K562 (cell line): Measurements from ENCODE around the gene APBA2. TPM values are rescaled to one million over a fixed set of nuclear protein-coding genes. Genes with fewer than 3 reads are reported as not detected.
A peak's percentile ranks its signal among the peaks of the same experiment; 100 is the strongest.

Source experiments
- ATAC-seq: fragments of 200-7000 bp; cut with Tn5 transposase; 3 replicates; pipeline ENCODE4 v1.9.1; 2020; ENCODE audit warnings: moderate library complexity
- BruUV-seq: library from RNA; stranded (reverse); fragments of 400-500 nt; replicated peaks from 2 replicates; lab custom pipeline; 2021; lab: Mats Ljungman, UMichigan
- CTCF ChIA-PET: fragments of 300-600 bp; formaldehyde crosslinking; extraction: SDS; loops from one replicate; lab custom pipeline; 2021; ENCODE audit warnings: low intra/inter-chr PET ratio; lab: Yijun Ruan, JAX
- POLR2A ChIA-PET: fragments of 300-600, 350-650 bp; sonication (Branson Sonifier 250); formaldehyde crosslinking; extraction: SDS; loops from one replicate; lab custom pipeline; 2021; ENCODE audit warnings: antibody characterized with exemption, inconsistent platforms; lab: Yijun Ruan, JAX
- DNase-seq, 4 experiments: peaks; one replicate each; pipeline versions ENCODE4 v3.0.0 to v3.0.0-alpha.2; 2011 to 2018; ENCODE audit warnings: low spot score in 3 of 4, mixed read lengths in 3 of 4; ENCODE audit errors: extremely low read depth in 1 of 4
- FAIRE-seq: peaks from 2 replicates; lab custom pipeline; 2011; peaks lifted over from hg19 to GRCh38; lab: Jason Lieb, UNC
- H2AFZ ChIP-seq: 2 replicates; pipeline ENCODE4 v1.6.0; 2011; ENCODE audit warnings: low read depth, low read length, control low read depth, inconsistent platforms
- H3K27ac ChIP-seq: fragments of 200-600 bp; 3 replicates; pipeline ENCODE4 v1.8.0; 2011; ENCODE audit warnings: low read depth, mild to moderate bottlenecking, control low read depth, inconsistent platforms, low read length, moderate library complexity, mixed read lengths; ENCODE audit errors: extremely low read depth
- H3K27me3 ChIP-seq, 2 experiments: fragments of 300-600 bp in 1 of 2; 2 replicates in 1 of 2; 3 replicates in 1 of 2; pipeline versions ENCODE4 v1.6.0 to v1.8.0; 2011; ENCODE audit warnings: inconsistent platforms in 2 of 2, low read length in 2 of 2, mild to moderate bottlenecking in 1 of 2, mixed read lengths in 1 of 2, moderate library complexity in 1 of 2; ENCODE audit not compliant: control insufficient read depth in 2 of 2, insufficient read depth in 2 of 2
- H3K36me3 ChIP-seq: fragments of 300-600 bp; 3 replicates; pipeline ENCODE4 v1.8.0; 2011; ENCODE audit warnings: mild to moderate bottlenecking, low read length, inconsistent platforms; ENCODE audit not compliant: control insufficient read depth, insufficient read depth
- H3K4me1 ChIP-seq, 2 experiments: fragments of 200-600 bp in 1 of 2; replicated peaks in 1 of 2; 2 replicates in 1 of 2; 3 replicates in 1 of 2; pipeline versions ENCODE4 v1.5.1 to v1.8.0; 2011; ENCODE audit warnings: inconsistent platforms in 2 of 2, low read length in 2 of 2, mild to moderate bottlenecking in 1 of 2, mixed read lengths in 1 of 2, moderate library complexity in 1 of 2; ENCODE audit not compliant: control insufficient read depth in 2 of 2, insufficient read depth in 2 of 2
- H3K4me2 ChIP-seq: 2 replicates; pipeline ENCODE4 v1.6.1; 2011; ENCODE audit warnings: low read length, control low read depth, inconsistent platforms, mixed read lengths; ENCODE audit not compliant: insufficient read depth
- H3K4me3 ChIP-seq: fragments of 200-600 bp; sonication (generic), shearing (Covaris generic); 2 replicates; pipeline ENCODE4 v1.5.1; 2016; ENCODE audit warnings: control low read depth, inconsistent platforms
- H3K79me2 ChIP-seq: fragments of 200-600 bp; 3 replicates; pipeline ENCODE4 v1.8.0; 2011; ENCODE audit warnings: low read length, inconsistent platforms; ENCODE audit not compliant: control insufficient read depth, insufficient read depth
- H3K9ac ChIP-seq, 2 experiments: 2 replicates each; pipeline versions ENCODE4 v1.6.0 to v1.6.1; 2011; ENCODE audit warnings: low read depth in 2 of 2, low read length in 2 of 2, control low read depth in 1 of 2, inconsistent platforms in 1 of 2, mild to moderate bottlenecking in 1 of 2, mixed read lengths in 1 of 2; ENCODE audit not compliant: insufficient read depth in 1 of 2
- H3K9me1 ChIP-seq: one replicate; pipeline ENCODE4 v1.6.0; 2011; ENCODE audit warnings: inconsistent platforms, mild to moderate bottlenecking, low read length, moderate library complexity; ENCODE audit not compliant: control insufficient read depth, insufficient read depth
- H3K9me3 ChIP-seq: replicated peaks from 2 replicates; pipeline ENCODE4 v1.5.1; 2011; ENCODE audit warnings: low read depth, low read length, inconsistent platforms; ENCODE audit not compliant: control insufficient read depth, insufficient read depth
- H4K20me1 ChIP-seq: replicated peaks from 2 replicates; pipeline ENCODE4 v1.6.1; 2011; ENCODE audit warnings: low read length, inconsistent platforms, mixed read lengths; ENCODE audit not compliant: control insufficient read depth, insufficient read depth
- CBX2 ChIP-seq: fragments of 200-600 bp; sonication (generic); IDR thresholded peaks from one replicate; pipeline ENCODE4 v1.6.1; 2012; ENCODE audit warnings: mild to moderate bottlenecking, low read length, inconsistent platforms; ENCODE audit not compliant: insufficient read depth, poor library complexity, severe bottlenecking
- KLF13 ChIP-seq: fragments of 450-650 bp; IDR thresholded peaks from 2 replicates; pipeline ENCODE4 v1.6.1; 2016; ENCODE audit warnings: missing genetic modification characterization, low read depth, mild to moderate bottlenecking, missing compliant biosample characterization, moderate library complexity, borderline replicate concordance
- POU5F1 ChIP-seq: fragments of 150-350 bp; IDR thresholded peaks from 2 replicates; pipeline ENCODE4 v1.6.1; 2014; ENCODE audit warnings: borderline replicate concordance, low read length, low read depth, mild to moderate bottlenecking; ENCODE audit not compliant: partially characterized antibody
- PYGO2 ChIP-seq: fragments of 450-650 bp; IDR thresholded peaks from 2 replicates; pipeline ENCODE4 v1.6.1; 2016; ENCODE audit warnings: mild to moderate bottlenecking, missing genetic modification characterization, moderate library complexity, missing compliant biosample characterization
- TEAD2 ChIP-seq: fragments of 450-650 bp; IDR thresholded peaks from 2 replicates; pipeline ENCODE4 v1.6.1; 2016; ENCODE audit warnings: missing genetic modification characterization, control low read depth, missing compliant biosample characterization
- THAP7 ChIP-seq: fragments of 250-450 bp; sonication (Bioruptor Pico); IDR thresholded peaks from 2 replicates; pipeline ENCODE4 v1.5.0; 2021
- ZBED1 ChIP-seq: IDR thresholded peaks from 2 replicates; pipeline ENCODE4 v1.6.1; 2014
- ZNF766 ChIP-seq: fragments of 200-800 bp; sonication (Bioruptor generic); conservative IDR thresholded peaks from 2 replicates; pipeline ENCODE4 v1.6.1; 2016; ENCODE audit warnings: missing genetic modification characterization, missing compliant biosample characterization
- WGBS: fragments of 100-300 bp; shearing (Covaris generic); methylation state at CpG from one replicate; pipeline ENCODE4 v1.1.6; 2016; ENCODE audit warnings: low coverage, mixed read lengths; ENCODE audit not compliant: insufficient coverage; ENCODE audit errors: missing lambda C conversion rate; 5-methylcytosine and 5-hydroxymethylcytosine counted together
- in situ Hi-C: fragments of 300-500 bp; cut with MboI; formaldehyde crosslinking; loops from 4 replicates; pipeline ENCODE4 v1.15.0; 2018; ENCODE audit warnings: inconsistent platforms, mixed read lengths
- intact Hi-C: fragments of 100-400 bp; cut with micrococcal nuclease; formaldehyde crosslinking; loops from 2 replicates; pipeline ENCODE4 v1.14.2; 2022
- polyA plus RNA-seq, 8 experiments: library from polyadenylated mRNA; depleted of rRNA in 4 of 8; stranded (reverse) in 5 of 8; unstranded in 3 of 8; fragments of >200 nt; fragmentation: Nextera tagmentation in 2 of 8; fragmentation: Illumina TruSeq in 1 of 8; extraction: Ambion mirVana in 2 of 8; extraction: Trizol in 1 of 8; gene quantifications; 2 replicates each; pipeline versions ENCODE4 v1.2.1 to v1.2.3, GENCODE V29; 2011 to 2014; ENCODE audit warnings: inconsistent platforms in 1 of 8, missing spikeins in 1 of 8
- total RNA-seq, 7 experiments: library from RNA; depleted of rRNA in 6 of 7; stranded (reverse); fragments of >200 nt in 6 of 7; fragmentation: Illumina TruSeq in 2 of 7; extraction: Trizol in 2 of 7; gene quantifications; 2 replicates each; pipeline versions ENCODE4 v1.2.1 to v1.2.3, GENCODE V29; 2011 to 2021; ENCODE audit warnings: low replicate concordance in 1 of 7

The APBA2 gene
- total and polyA plus RNA-seq, 9 of the 15 experiments (the other 6 are each of a cell fraction or from before 2014, with no cell fraction given), result 0.24 to 40.9 (median 25.2) TPM

- peaks cover 3% of the 10 kb centered on the region for H3K9me1 ChIP-seq
- BruUV-seq, result no TSS peak
- in situ Hi-C loops (no loop called here), intact Hi-C loops (no loop called here)
- H3K4me2 ChIP-seq, result no peak overlapping the region
- ATAC-seq (no peak), FAIRE-seq (no peak), DNase-seq (no peak)
- H3K4me1 ChIP-seq, result peaks cover 25 to 44% of the 10 kb centered on the region in 2 experiments; a peak in 4 of 5 replicates
- POLR2A ChIA-PET, result interaction anchor here (2.8 kb wide), 1 partner anchor 10 kb away, joined by 14 read pairs; no protein-coding TSS in a partner anchor
- no peaks in the 10 kb centered on the region; the same call in 1 of the 2 replicates for H4K20me1 ChIP-seq
- H2AFZ ChIP-seq, result no peak overlapping the region
- CTCF ChIA-PET, result no interaction called here
- H3K36me3 ChIP-seq, result no peaks in the 10 kb centered on the region; the same call in 2 of the 3 replicates
- 0 out of 4 replicates have a peak overlapping the region, but pooled peaks of 1 of the 2 experiments have one; percentile 36 for H3K9ac ChIP-seq
- no peaks in the 10 kb centered on the region for H3K27me3 ChIP-seq
- peaks cover 89% of the 10 kb centered on the region for H3K79me2 ChIP-seq
- no peak for TF ChIP-seq ZNF766 (CRISPR knock-in tag)
- no peak for TF ChIP-seq KLF13
- TF ChIP-seq THAP7, result no peak
- TF ChIP-seq ZBED1, result no peak
- no peak for TF ChIP-seq PYGO2 (tag)
- no peak for TF ChIP-seq CBX2
- no peak for TF ChIP-seq TEAD2 (tag)
- TF ChIP-seq POU5F1, result no peak
- no peak overlapping the region for H3K4me3 ChIP-seq
- no peaks in the 10 kb centered on the region for H3K9me3 ChIP-seq
- no peak overlapping the region for H3K27ac ChIP-seq
- WGBS, result 69% methylated on average over 13 of the region's 13 CpGs
Measured at GRCh38 chr15:28897861-28898585, 12.2 kb downstream of the APBA2 start.
